WI38 (cell line): ENCODE data around the gene MYL10.

Source experiments
- H3K4me3 ChIP-seq: 2 replicates; pipeline ENCODE4 v1.5.1; 2011; ENCODE audit warnings: low read depth, mild to moderate bottlenecking, control low read depth, low read length
- TF ChIP-seq, protein P1 (sequence below): IDR thresholded peaks from 2 replicates; pipeline ENCODE4 v1.5.1; 2012; ENCODE audit warnings: low read depth, mild to moderate bottlenecking, control low read depth, low read length

MYL10 gene

GRCh38 chr7:101565601-101566209 is 63.4 kb downstream of the MYL10 start:
- H3K4me3 ChIP-seq = no peak overlapping the region
- TF ChIP-seq, protein P1, sequence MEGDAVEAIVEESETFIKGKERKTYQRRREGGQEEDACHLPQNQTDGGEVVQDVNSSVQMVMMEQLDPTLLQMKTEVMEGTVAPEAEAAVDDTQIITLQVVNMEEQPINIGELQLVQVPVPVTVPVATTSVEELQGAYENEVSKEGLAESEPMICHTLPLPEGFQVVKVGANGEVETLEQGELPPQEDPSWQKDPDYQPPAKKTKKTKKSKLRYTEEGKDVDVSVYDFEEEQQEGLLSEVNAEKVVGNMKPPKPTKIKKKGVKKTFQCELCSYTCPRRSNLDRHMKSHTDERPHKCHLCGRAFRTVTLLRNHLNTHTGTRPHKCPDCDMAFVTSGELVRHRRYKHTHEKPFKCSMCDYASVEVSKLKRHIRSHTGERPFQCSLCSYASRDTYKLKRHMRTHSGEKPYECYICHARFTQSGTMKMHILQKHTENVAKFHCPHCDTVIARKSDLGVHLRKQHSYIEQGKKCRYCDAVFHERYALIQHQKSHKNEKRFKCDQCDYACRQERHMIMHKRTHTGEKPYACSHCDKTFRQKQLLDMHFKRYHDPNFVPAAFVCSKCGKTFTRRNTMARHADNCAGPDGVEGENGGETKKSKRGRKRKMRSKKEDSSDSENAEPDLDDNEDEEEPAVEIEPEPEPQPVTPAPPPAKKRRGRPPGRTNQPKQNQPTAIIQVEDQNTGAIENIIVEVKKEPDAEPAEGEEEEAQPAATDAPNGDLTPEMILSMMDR = no peak

GRCh38 chr7:101564778-101565211 is 64.3 kb downstream of the MYL10 start:
- TF ChIP-seq, protein P1 = no peak
- no peak overlapping the region for H3K4me3 ChIP-seq

DNA sequence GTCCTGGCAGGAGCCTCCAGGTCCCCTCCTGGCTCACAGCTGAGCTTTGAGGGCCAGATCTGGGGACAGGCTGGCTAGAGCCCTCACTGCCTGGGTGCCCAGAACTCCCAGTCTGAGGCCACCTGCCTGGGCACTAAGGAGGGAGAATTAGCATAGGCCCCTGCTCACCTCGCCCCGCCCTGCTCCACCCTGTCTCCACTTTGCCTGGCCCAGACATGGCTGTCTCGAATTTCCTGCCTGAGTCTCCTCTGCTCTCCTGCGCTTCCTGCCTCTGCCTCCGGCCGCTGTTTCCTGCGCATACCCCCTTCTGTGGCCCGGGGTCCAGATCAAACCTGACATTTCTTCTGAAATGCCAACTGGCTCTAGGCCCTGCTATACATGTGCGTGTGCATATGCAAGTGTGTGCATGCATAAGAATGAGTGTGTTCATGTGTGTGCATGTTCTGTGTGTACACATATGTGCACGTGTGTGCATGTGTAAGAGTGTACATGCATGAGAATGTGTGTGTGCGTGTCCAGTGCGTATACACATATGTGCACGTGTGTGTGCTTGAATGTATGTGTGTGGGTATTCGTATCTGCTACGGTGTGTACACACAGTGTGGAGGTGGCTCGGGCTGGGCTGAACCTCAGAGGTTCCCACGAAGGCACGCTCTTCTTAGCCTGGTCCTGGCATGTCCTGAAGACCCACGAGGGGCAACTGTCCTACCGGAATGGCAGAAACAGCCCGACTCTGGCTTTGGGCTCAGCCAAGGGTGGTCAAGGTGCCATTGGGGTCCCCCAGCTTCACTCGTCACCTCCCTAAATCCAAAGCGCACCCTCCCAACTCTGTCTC is 64.9 kb downstream of the MYL10 start:
- H3K4me3 ChIP-seq = no peak overlapping the region
- TF ChIP-seq, protein P1 = no peak
